Endothelial cell (in vitro differentiated cells): ENCODE data around the gene CEP70. TPM values are rescaled to one million over a fixed set of nuclear protein-coding genes. Genes with fewer than 3 reads are reported as not detected.

Experiments used
- DNase-seq: peaks from one replicate; pipeline ENCODE4 v3.0.0; 2021; ENCODE audit warnings: low spot score
- H3K27ac Mint-ChIP-seq: one replicate; pipeline ENCODE4 v1.8.0; 2021; ENCODE audit warnings: mixed read lengths, inconsistent platforms; ENCODE audit not compliant: unreplicated experiment
- H3K27me3 Mint-ChIP-seq: one replicate; pipeline ENCODE4 v1.8.0; 2021; ENCODE audit warnings: mild to moderate bottlenecking, moderate library complexity, mixed read lengths, inconsistent platforms; ENCODE audit not compliant: unreplicated experiment
- H3K36me3 Mint-ChIP-seq: one replicate; pipeline ENCODE4 v1.8.0; 2021; ENCODE audit warnings: mild to moderate bottlenecking, low read depth, mixed read lengths, inconsistent platforms; ENCODE audit not compliant: unreplicated experiment
- H3K4me1 Mint-ChIP-seq: one replicate; pipeline ENCODE4 v1.8.0; 2021; ENCODE audit warnings: mild to moderate bottlenecking, mixed read lengths, inconsistent platforms; ENCODE audit not compliant: unreplicated experiment
- H3K4me3 Mint-ChIP-seq: one replicate; pipeline ENCODE4 v1.8.0; 2021; ENCODE audit warnings: mild to moderate bottlenecking, mixed read lengths, inconsistent platforms; ENCODE audit not compliant: unreplicated experiment
- H3K9me3 Mint-ChIP-seq: one replicate; pipeline ENCODE4 v1.8.0; 2021; ENCODE audit warnings: mixed read lengths, inconsistent platforms; ENCODE audit not compliant: unreplicated experiment
- CTCF ChIP-seq: fragments of 200-600 bp; sonication (generic); IDR thresholded peaks from one replicate; pipeline ENCODE4 v1.5.0; 2021; ENCODE audit warnings: antibody characterized with exemption; ENCODE audit not compliant: unreplicated experiment
- total RNA-seq: library from RNA; stranded (reverse); fragmentation: NEBNext Ultra II Directional; extraction: Animal tissue kit (Norgen Biotek cat#: 25700); gene quantifications from one replicate; pipeline ENCODE4 v1.2.1, GENCODE V29; 2021; ENCODE audit not compliant: unreplicated experiment

Gene CEP70
- total RNA-seq, 1 donor from 2014 or later, result 12.3 TPM

- Mint-ChIP-seq H3K36me3 (no peaks in the 10 kb centered on the region), H3K4me3 (no peak overlapping the region), H3K4me1 (peaks cover 5% of the 10 kb centered on the region), H3K27me3 (no peaks in the 10 kb centered on the region), H3K9me3 (no peaks in the 10 kb centered on the region), H3K27ac (no peak overlapping the region)
- no peak for DNase-seq
- no peak for TF ChIP-seq CTCF
Measured at GRCh38 chr3:138472141-138472825, 121.8 kb downstream of the CEP70 start.

GRCh38 chr3:138471481-138471880, 122.6 kb downstream of the CEP70 start:
- Mint-ChIP-seq H3K4me3 (no peak overlapping the region), H3K27ac (no peak overlapping the region), H3K9me3 (no peaks in the 10 kb centered on the region), H3K27me3 (no peaks in the 10 kb centered on the region), H3K36me3 (no peaks in the 10 kb centered on the region), H3K4me1 (peaks cover 5% of the 10 kb centered on the region)
- DNase-seq, result no peak
- no peak for TF ChIP-seq CTCF

- no peaks in the 10 kb centered on the region for H3K27me3 Mint-ChIP-seq
- no peak overlapping the region for H3K27ac Mint-ChIP-seq
- H3K36me3 Mint-ChIP-seq, result no peaks in the 10 kb centered on the region
- no peak overlapping the region for H3K4me3 Mint-ChIP-seq
- TF ChIP-seq CTCF, result no peak
- H3K4me1 Mint-ChIP-seq, result peaks cover 5% of the 10 kb centered on the region
- H3K9me3 Mint-ChIP-seq, result no peaks in the 10 kb centered on the region
- no peak for DNase-seq
Measured at GRCh38 chr3:138470687-138471086, 123.4 kb downstream of the CEP70 start.

- H3K27ac Mint-ChIP-seq, result no peak overlapping the region
- H3K4me3 Mint-ChIP-seq, result no peak overlapping the region
- no peak for DNase-seq
- H3K36me3 Mint-ChIP-seq, result no peaks in the 10 kb centered on the region
- no peak for TF ChIP-seq CTCF
- peaks cover 5% of the 10 kb centered on the region for H3K4me1 Mint-ChIP-seq
- H3K9me3 Mint-ChIP-seq, result no peaks in the 10 kb centered on the region
- no peaks in the 10 kb centered on the region for H3K27me3 Mint-ChIP-seq
Measured at GRCh38 chr3:138469874-138470273, 124.2 kb downstream of the CEP70 start.

- Mint-ChIP-seq H3K9me3 (no peaks in the 10 kb centered on the region), H3K4me1 (peaks cover 5% of the 10 kb centered on the region), H3K4me3 (no peak overlapping the region), H3K36me3 (no peaks in the 10 kb centered on the region), H3K27me3 (no peaks in the 10 kb centered on the region), H3K27ac (no peak overlapping the region)
- DNase-seq, result no peak
- TF ChIP-seq CTCF, result no peak
Measured at GRCh38 chr3:138468886-138469285, 125.2 kb downstream of the CEP70 start.
